ENCODE measurements around the gene HLA-DMB. TPM values are rescaled to one million over a fixed set of nuclear protein-coding genes. Genes with fewer than 3 reads are reported as not detected.
A peak's percentile ranks its signal among the peaks of the same experiment; 100 is the strongest.

HLA-DMB gene
- total RNA-seq, 4 donors from 2014 or later: 3.4 to 24.8 (median 9.2) TPM

GRCh38 chr6:32936239-32937152, 4.3 kb downstream of the HLA-DMB start:
- Histone ChIP-seq H3K27me3 (peaks cover 0 to 12% (median 0%) of the 10 kb centered on the region in 4 donors), H3K36me3 (no peaks in the 10 kb centered on the region), H3K27ac (peak overlapping the region in 1 of 4 donors; percentile 44), H3K9me3 (no peaks in the 10 kb centered on the region), H3K4me3 (no peak overlapping the region), H3K4me1 (peaks cover 0 to 26% (median 21%) of the 10 kb centered on the region in 3 donors)
- no peak for DNase-seq
- WGBS, 2 donors: 82% methylated on average over 12 of the region's 12 CpGs
- TF ChIP-seq POLR2A (IDR thresholded peaks at IDR 0.05) (no peak), CTCF (IDR thresholded peaks at IDR 0.05) (no peak)
- intact Hi-C loops (cut with DNase I): loop anchor here (10.0 kb wide), 1 partner anchor 52 kb away; no protein-coding TSS in a partner anchor

- Histone ChIP-seq H3K4me1 (peaks cover 0 to 18% (median 15%) of the 10 kb centered on the region in 3 donors), H3K27me3 (peaks cover 0 to 12% (median 0%) of the 10 kb centered on the region in 4 donors), H3K9me3 (no peaks in the 10 kb centered on the region), H3K27ac (peak overlapping the region in 1 of 4 donors; percentile 30), H3K4me3 (no peak overlapping the region), H3K36me3 (no peaks in the 10 kb centered on the region)
- TF ChIP-seq CTCF (IDR thresholded peaks at IDR 0.05) (no peak), POLR2A (IDR thresholded peaks at IDR 0.05) (no peak)
- intact Hi-C loops (cut with DNase I): loop anchor here (10.0 kb wide), 1 partner anchor 51 kb away; no protein-coding TSS in a partner anchor
- 84 to 94% methylated on average over 4 of the region's 4 CpGs for WGBS, 2 donors
- no peak for DNase-seq
Measured at GRCh38 chr6:32935551-32936238, 5.1 kb downstream of the HLA-DMB start.

GRCh38 chr6:32933661-32934085, 7.2 kb downstream of the HLA-DMB start:
- H3K27me3 ChIP-seq: peaks cover 0 to 8% (median 0%) of the 10 kb centered on the region in 4 donors
- TF ChIP-seq POLR2A (IDR thresholded peaks at IDR 0.05): no peak
- peak; percentile 78 to 87 (median 82) for TF ChIP-seq CTCF (IDR thresholded peaks at IDR 0.05)
- no peaks in the 10 kb centered on the region for H3K9me3 ChIP-seq
- H3K27ac ChIP-seq: no peak overlapping the region
- H3K4me1 ChIP-seq: peaks cover 0 to 9% (median 9%) of the 10 kb centered on the region in 3 donors
- no peak overlapping the region for H3K4me3 ChIP-seq
- intact Hi-C loops (cut with DNase I): loop anchor here (10.0 kb wide), 1 partner anchor 49 kb away; no protein-coding TSS in a partner anchor
- WGBS, 2 donors: 4 to 6% methylated on average over 3 of the region's 3 CpGs
- H3K36me3 ChIP-seq: no peaks in the 10 kb centered on the region
- DNase-seq: no peak

GRCh38 chr6:32932132-32932868, 8.5 kb downstream of the HLA-DMB start:
- no peak for DNase-seq

More at GRCh38 chr6:32932132-32932868, 8.5 kb downstream of the HLA-DMB start:
- WGBS, 2 donors: 70 to 83% methylated on average over 7 of the region's 7 CpGs
- Histone ChIP-seq H3K4me3 (no peak overlapping the region), H3K9me3 (no peaks in the 10 kb centered on the region), H3K27ac (no peak overlapping the region), H3K36me3 (no peaks in the 10 kb centered on the region), H3K4me1 (peaks cover 0 to 9% (median 9%) of the 10 kb centered on the region in 3 donors), H3K27me3 (peaks cover 0 to 8% (median 0%) of the 10 kb centered on the region in 4 donors)
- TF ChIP-seq CTCF (IDR thresholded peaks at IDR 0.05): no peak
- intact Hi-C loops (cut with DNase I): loop anchor here (10.0 kb wide), 1 partner anchor 47 kb away; no protein-coding TSS in a partner anchor
